Mucosa of descending colon (tissue), 3 donors: Measurements from ENCODE around the gene UBTF. TPM values are rescaled to one million over a fixed set of nuclear protein-coding genes. Genes with fewer than 3 reads are reported as not detected.

Source experiments
- ATAC-seq: fragments of 200-7000 bp; cut with Tn5 transposase; one replicate; pipeline ENCODE4 v1.9.1; 2020; ENCODE audit warnings: mild to moderate bottlenecking, moderate library complexity
- DNase-seq, 3 donors: peaks; one replicate each; pipeline ENCODE4 v3.0.0-alpha.2; 2020
- H3K36me3 ChIP-seq: fragments of 200-600 bp; one replicate; pipeline ENCODE4 v1.8.0; 2021; ENCODE audit warnings: low read depth, mild to moderate bottlenecking
- H3K4me1 ChIP-seq: fragments of 200-600 bp; one replicate; pipeline ENCODE4 v1.8.0; 2021; ENCODE audit warnings: low read depth, mild to moderate bottlenecking
- H3K4me3 ChIP-seq: fragments of 200-600 bp; one replicate; pipeline ENCODE4 v1.8.0; 2021; ENCODE audit warnings: mild to moderate bottlenecking
- H3K9me3 ChIP-seq: fragments of 200-600 bp; one replicate; pipeline ENCODE4 v1.8.0; 2021; ENCODE audit warnings: mild to moderate bottlenecking
- CTCF ChIP-seq: fragments of 200-600 bp; IDR thresholded peaks from one replicate; pipeline ENCODE4 v1.8.0; 2022; ENCODE audit warnings: antibody characterized with exemption, mild to moderate bottlenecking
- intact Hi-C, 2 donors: fragments of 100-400 bp; cut with DNase I in 1 of 2; cut with micrococcal nuclease in 1 of 2; formaldehyde crosslinking; loops; one replicate each; pipeline versions ENCODE4 v1.11.0 to v1.11.1; 2022; cut with DNase I, micrococcal nuclease
- total RNA-seq, 3 donors: library from RNA; stranded (reverse); fragmentation: NEBNext Ultra II Directional in 2 of 3; extraction: Animal tissue kit (Norgen Biotek cat#: 25700) in 2 of 3; gene quantifications; one replicate each; pipeline versions ENCODE4 v1.2.1 to v1.2.4, GENCODE V29; 2021 to 2023
- donor health status: DM: no; HTN: no; CAD: no; lungs with moderate emphysema.
- donor health status: DM: no; HTN: no; CAD: no.
- donor health status: DM: no; HTN: yes; CAD: no.

The UBTF gene
- total RNA-seq, 3 donors from 2014 or later, result 68.6 to 88.4 (median 73.4) TPM

- peak; percentile 99 to 100 (median 99) for DNase-seq
- intact Hi-C loops, result no loop called here
- peak; percentile 90 for ATAC-seq
- H3K4me3 ChIP-seq, result peak within 1 kb of the TSS; percentile 90
- no peaks in the 10 kb centered on the region for H3K9me3 ChIP-seq
- TF ChIP-seq CTCF, result no peak
- H3K36me3 ChIP-seq, result no peaks in the 10 kb centered on the region
- peaks cover 22% of the 10 kb centered on the region for H3K4me1 ChIP-seq
Observed at GRCh38 chr17:44199553-44200477, 19.7 kb downstream of the UBTF start, which contains the start of gene ATXN7L3. Gene ATXN7L3, minus strand, starts transcription at chr17:44199884. Its CDS starts 1,814 bp downstream, at chr17:44198070.

GRCh38 chr17:44198721-44199552 lies 20.5 kb downstream of the UBTF start:
- DNase-seq (peak; percentile 71 to 86 (median 84)), ATAC-seq (peak; percentile 51)
- H3K9me3 ChIP-seq, result no peaks in the 10 kb centered on the region
- H3K4me1 ChIP-seq, result peaks cover 22% of the 10 kb centered on the region
- peak overlapping the region; percentile 90 for H3K4me3 ChIP-seq
- no peak for TF ChIP-seq CTCF
- intact Hi-C loops, result no loop called here
- H3K36me3 ChIP-seq, result peaks cover 4% of the 10 kb centered on the region

- DNase-seq (peak in 2 of 3 donors; percentile 66 to 67), ATAC-seq (peak; percentile 9)
- Histone ChIP-seq H3K9me3 (no peaks in the 10 kb centered on the region), H3K4me3 (peak overlapping the region; percentile 90), H3K4me1 (peaks cover 18% of the 10 kb centered on the region), H3K36me3 (peaks cover 4% of the 10 kb centered on the region)
- intact Hi-C loops, result no loop called here
- no peak for TF ChIP-seq CTCF
Observed at GRCh38 chr17:44197980-44198720, 21.3 kb downstream of the UBTF start.

- H3K4me1 ChIP-seq, result peaks cover 28% of the 10 kb centered on the region
Observed at GRCh38 chr17:44197107-44197506, 22.4 kb downstream of the UBTF start.

More at GRCh38 chr17:44197107-44197506, 22.4 kb downstream of the UBTF start:
- DNase-seq, result peak in 1 of 3 donors; percentile 57
- no peak for TF ChIP-seq CTCF
- intact Hi-C loops, result no loop called here
- no peak overlapping the region for H3K4me3 ChIP-seq
- peaks cover 4% of the 10 kb centered on the region for H3K36me3 ChIP-seq
- H3K9me3 ChIP-seq, result no peaks in the 10 kb centered on the region
- no peak for ATAC-seq
